Measurements from ENCODE around the gene ANKRD44. TPM values are rescaled to one million over a fixed set of nuclear protein-coding genes. Genes with fewer than 3 reads are reported as not detected.

Gene ANKRD44
- total RNA-seq, 1 experiment from 2014 or later: 0.68 TPM

DNA sequence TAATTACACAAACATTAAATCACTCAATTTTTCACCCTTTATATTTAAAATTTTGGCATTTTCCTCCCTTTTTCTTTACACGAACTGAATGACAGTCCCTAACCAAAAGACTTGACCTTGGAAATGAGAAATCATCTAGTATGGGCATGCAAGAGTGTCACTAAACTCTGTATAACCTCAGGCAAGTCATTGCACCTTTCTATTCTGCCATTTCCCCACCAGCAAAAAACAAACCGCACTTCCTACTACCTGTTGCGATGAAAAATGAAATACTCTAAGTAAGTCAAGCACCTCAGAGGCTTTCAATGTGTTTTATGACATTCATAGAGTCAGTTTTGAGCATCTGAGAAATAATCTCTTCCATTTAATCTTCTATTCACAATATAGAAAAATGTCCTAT, 44.1 kb downstream of the ANKRD44 start:
- ChIA-PET CTCF (no interaction called here), POLR2A (no interaction called here)
- Mint-ChIP-seq H3K36me3 (no peaks in the 10 kb centered on the region), H3K4me3 (no peak overlapping the region), H3K4me1 (no peaks in the 10 kb centered on the region), H3K27me3 (ENCODE audit: low read depth) (no peaks in the 10 kb centered on the region), H3K9me3 (no peaks in the 10 kb centered on the region), H3K27ac (no peak overlapping the region)
- no peak for TF ChIP-seq HMGA2 (CRISPR knock-in tag; IDR thresholded peaks at IDR 0.05)
- no peak for TF ChIP-seq JAZF1 (CRISPR knock-in tag; IDR thresholded peaks at IDR 0.05)
- TF ChIP-seq, protein P1, sequence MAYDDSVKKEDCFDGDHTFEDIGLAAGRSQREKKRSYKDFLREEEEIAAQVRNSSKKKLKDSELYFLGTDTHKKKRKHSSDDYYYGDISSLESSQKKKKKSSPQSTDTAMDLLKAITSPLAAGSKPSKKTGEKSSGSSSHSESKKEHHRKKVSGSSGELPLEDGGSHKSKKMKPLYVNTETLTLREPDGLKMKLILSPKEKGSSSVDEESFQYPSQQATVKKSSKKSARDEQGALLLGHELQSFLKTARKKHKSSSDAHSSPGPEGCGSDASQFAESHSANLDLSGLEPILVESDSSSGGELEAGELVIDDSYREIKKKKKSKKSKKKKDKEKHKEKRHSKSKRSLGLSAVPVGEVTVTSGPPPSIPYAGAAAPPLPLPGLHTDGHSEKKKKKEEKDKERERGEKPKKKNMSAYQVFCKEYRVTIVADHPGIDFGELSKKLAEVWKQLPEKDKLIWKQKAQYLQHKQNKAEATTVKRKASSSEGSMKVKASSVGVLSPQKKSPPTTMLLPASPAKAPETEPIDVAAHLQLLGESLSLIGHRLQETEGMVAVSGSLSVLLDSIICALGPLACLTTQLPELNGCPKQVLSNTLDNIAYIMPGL (CRISPR knock-in tag; IDR thresholded peaks at IDR 0.05): no peak
- TF ChIP-seq ZNF138 (CRISPR knock-in tag; conservative IDR thresholded peaks at IDR 0.05): no peak
- no peak for TF ChIP-seq IRF2 (CRISPR knock-in tag; IDR thresholded peaks at IDR 0.05; ENCODE audit: borderline replicate concordance, low read depth)
- no peak for TF ChIP-seq CREM (CRISPR knock-in tag; IDR thresholded peaks at IDR 0.05)
- no peak for TF ChIP-seq ZNF317 (CRISPR knock-in tag; IDR thresholded peaks at IDR 0.05; ENCODE audit: borderline replicate concordance, low read depth)
- TF ChIP-seq, protein P2, sequence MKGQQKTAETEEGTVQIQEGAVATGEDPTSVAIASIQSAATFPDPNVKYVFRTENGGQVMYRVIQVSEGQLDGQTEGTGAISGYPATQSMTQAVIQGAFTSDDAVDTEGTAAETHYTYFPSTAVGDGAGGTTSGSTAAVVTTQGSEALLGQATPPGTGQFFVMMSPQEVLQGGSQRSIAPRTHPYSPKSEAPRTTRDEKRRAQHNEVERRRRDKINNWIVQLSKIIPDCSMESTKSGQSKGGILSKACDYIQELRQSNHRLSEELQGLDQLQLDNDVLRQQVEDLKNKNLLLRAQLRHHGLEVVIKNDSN (CRISPR knock-in tag; IDR thresholded peaks at IDR 0.05): no peak
- no peak for TF ChIP-seq NFYB (CRISPR knock-in tag; conservative IDR thresholded peaks at IDR 0.05; ENCODE audit: low read depth)
- TF ChIP-seq MLX (CRISPR knock-in tag; IDR thresholded peaks at IDR 0.05): no peak
- TF ChIP-seq EMX1 (CRISPR knock-in tag; IDR thresholded peaks at IDR 0.05): no peak
- TF ChIP-seq JUN (CRISPR knock-in tag; IDR thresholded peaks at IDR 0.05): no peak
- no peak for TF ChIP-seq ZNF281 (CRISPR knock-in tag; IDR thresholded peaks at IDR 0.05)
- TF ChIP-seq NR3C1 (CRISPR knock-in tag; conservative IDR thresholded peaks at IDR 0.05; ENCODE audit: low read depth): no peak
- DNase-seq (ENCODE audit: low spot score) (no peak), ATAC-seq (no peak)

GRCh38 chr2:197265924-197266323, 44.7 kb downstream of the ANKRD44 start:
- POLR2A ChIA-PET: no interaction called here
- no peaks in the 10 kb centered on the region for H3K36me3 Mint-ChIP-seq
- H3K4me1 Mint-ChIP-seq: no peaks in the 10 kb centered on the region
- no peaks in the 10 kb centered on the region for H3K9me3 Mint-ChIP-seq
- H3K27me3 Mint-ChIP-seq (ENCODE audit: low read depth): no peaks in the 10 kb centered on the region
- DNase-seq (ENCODE audit: low spot score) (no peak), ATAC-seq (no peak)
- no peak overlapping the region for H3K4me3 Mint-ChIP-seq
- CTCF ChIA-PET: no interaction called here
- H3K27ac Mint-ChIP-seq: no peak overlapping the region
- TF ChIP-seq SMAD3 (CRISPR knock-in tag; IDR thresholded peaks at IDR 0.05; ENCODE audit: borderline replicate concordance): no peak
- TF ChIP-seq FOXP4 (CRISPR knock-in tag; IDR thresholded peaks at IDR 0.05): no peak
- TF ChIP-seq ATF2 (CRISPR knock-in tag; IDR thresholded peaks at IDR 0.05; ENCODE audit: borderline replicate concordance, low read depth): no peak
- no peak for TF ChIP-seq JUN (CRISPR knock-in tag; IDR thresholded peaks at IDR 0.05)
- no peak for TF ChIP-seq GRHL2 (CRISPR knock-in tag; IDR thresholded peaks at IDR 0.05; ENCODE audit: insufficient replicate concordance, severe bottlenecking)
- TF ChIP-seq ETV6 (CRISPR knock-in tag; IDR thresholded peaks at IDR 0.05): no peak
- no peak for TF ChIP-seq NR3C1 (CRISPR knock-in tag; conservative IDR thresholded peaks at IDR 0.05; ENCODE audit: low read depth)
- no peak for TF ChIP-seq MLX (CRISPR knock-in tag; IDR thresholded peaks at IDR 0.05)
- no peak for TF ChIP-seq AR (CRISPR knock-in tag; IDR thresholded peaks at IDR 0.05)
- no peak for TF ChIP-seq ZNF121 (CRISPR knock-in tag; IDR thresholded peaks at IDR 0.05)
- TF ChIP-seq TEAD4 (CRISPR knock-in tag; IDR thresholded peaks at IDR 0.05): no peak
- no peak for TF ChIP-seq GABPB1 (CRISPR knock-in tag; IDR thresholded peaks at IDR 0.05)
